ENCODE results near the gene CCNB1. TPM values are rescaled to one million over a fixed set of nuclear protein-coding genes. Genes with fewer than 3 reads are reported as not detected.

CCNB1 gene
- 10 to 100 TPM in 3 of 4 donors, 1 to 10 TPM in 1; 7.7 to 13.4 (median 10.9) TPM for total RNA-seq

GRCh38 chr5:69166686-69167492 is at the start of gene CCNB1:
Gene CCNB1, plus strand, starts transcription at chr5:69167150. Its CDS starts 113 bp downstream, at chr5:69167263.
- Histone ChIP-seq H3K36me3 (peaks cover 0 to 7% of the 10 kb centered on the region in 2 donors), H3K4me3 (replicated peaks in 1 of 3) (peak within 1 kb of the TSS; percentile 42 to 70 (median 66)), H3K4me1 (peaks cover 0 to 10% of the 10 kb centered on the region in 2 donors), H3K9me3 (no peaks in the 10 kb centered on the region), H3K27me3 (no peaks in the 10 kb centered on the region), H3K27ac (peak within 1 kb of the TSS in 2 of 3 donors; percentile 44 to 47)
- DNase-seq: peak; percentile 98 to 99
- TF ChIP-seq CTCF (IDR thresholded peaks at IDR 0.05) (peak in 1 of 6 experiments; percentile 29), POLR2A (IDR thresholded peaks at IDR 0.05) (peak in 1 of 2 donors; percentile 65)
- intact Hi-C loops (cut with DNase I): loop anchor here (5.0 kb wide), 1 partner anchor 50 kb away; a partner anchor contains a TSS
- WGBS, 2 donors: 3 to 8% methylated on average over 24 to 28 of the region's 50 CpGs

GRCh38 chr5:69129413-69129812 is 37.5 kb upstream of the CCNB1 start:
- Histone ChIP-seq H3K36me3 (peaks cover 18 to 43% of the 10 kb centered on the region in 2 donors), H3K9me3 (no peaks in the 10 kb centered on the region), H3K27me3 (no peaks in the 10 kb centered on the region), H3K4me3 (replicated peaks in 1 of 3) (no peak overlapping the region), H3K27ac (no peak overlapping the region), H3K4me1 (no peaks in the 10 kb centered on the region)
- TF ChIP-seq CTCF (IDR thresholded peaks at IDR 0.05) (no peak), POLR2A (IDR thresholded peaks at IDR 0.05) (no peak)
- intact Hi-C loops (cut with DNase I): no loop called here
- DNase-seq: no peak

- intact Hi-C loops (cut with DNase I): no loop called here
- 88 to 93% methylated on average over 2 of the region's 2 CpGs for WGBS, 2 donors
- Histone ChIP-seq H3K27me3 (no peaks in the 10 kb centered on the region), H3K4me1 (no peaks in the 10 kb centered on the region), H3K36me3 (peaks cover 9 to 35% of the 10 kb centered on the region in 2 donors), H3K27ac (no peak overlapping the region), H3K4me3 (replicated peaks in 1 of 3) (no peak overlapping the region), H3K9me3 (no peaks in the 10 kb centered on the region)
- TF ChIP-seq POLR2A (IDR thresholded peaks at IDR 0.05): no peak
- no peak for TF ChIP-seq CTCF (IDR thresholded peaks at IDR 0.05)
- DNase-seq: no peak
These were observed 36.7 kb upstream of the CCNB1 start for GRCh38 chr5:69130241-69130640.

GRCh38 chr5:69131304-69131703 is 35.6 kb upstream of the CCNB1 start:
- H3K27me3 ChIP-seq: no peaks in the 10 kb centered on the region
- no peak for DNase-seq
- H3K4me1 ChIP-seq: no peaks in the 10 kb centered on the region
- TF ChIP-seq POLR2A (IDR thresholded peaks at IDR 0.05) (no peak), CTCF (IDR thresholded peaks at IDR 0.05) (no peak)
- H3K36me3 ChIP-seq: peaks cover 9 to 29% of the 10 kb centered on the region in 2 donors
- no peak overlapping the region for H3K4me3 ChIP-seq (replicated peaks in 1 of 3)
- H3K27ac ChIP-seq: no peak overlapping the region
- intact Hi-C loops (cut with DNase I): no loop called here
- no peaks in the 10 kb centered on the region for H3K9me3 ChIP-seq

GRCh38 chr5:69134126-69134525 is 32.8 kb upstream of the CCNB1 start:
- Histone ChIP-seq H3K36me3 (peaks cover 0 to 6% of the 10 kb centered on the region in 2 donors), H3K27ac (no peak overlapping the region), H3K9me3 (no peaks in the 10 kb centered on the region), H3K4me1 (no peaks in the 10 kb centered on the region), H3K4me3 (replicated peaks in 1 of 3) (no peak overlapping the region), H3K27me3 (no peaks in the 10 kb centered on the region)
- TF ChIP-seq CTCF (IDR thresholded peaks at IDR 0.05) (no peak), POLR2A (IDR thresholded peaks at IDR 0.05) (no peak)
- WGBS, 2 donors: 82 to 93% methylated on average over 7 of the region's 7 CpGs
- intact Hi-C loops (cut with DNase I): no loop called here
- DNase-seq: no peak
